Activated gamma-delta T cell treated with Interleukin-2 at 50 U/mL for 16 hours (primary cell): Measurements from ENCODE around the gene CGNL1.

Source experiments
- DNase-seq: peaks from one replicate; pipeline ENCODE4 v3.0.0-alpha.2; 2020

CGNL1 gene

GRCh38 chr15:57580866-57581265 lies 204.6 kb downstream of the CGNL1 start:
- DNase-seq, result no peak

- DNase-seq, result no peak
Observed at GRCh38 chr15:57582090-57582489, 205.8 kb downstream of the CGNL1 start.

- DNase-seq, result no peak
Observed at GRCh38 chr15:57583282-57583681, 207.0 kb downstream of the CGNL1 start.

GRCh38 chr15:57583720-57584119 lies 207.4 kb downstream of the CGNL1 start:
- DNase-seq, result no peak

- DNase-seq, result no peak
Observed at GRCh38 chr15:57586661-57587424, 210.5 kb downstream of the CGNL1 start.

- no peak for DNase-seq
Observed at GRCh38 chr15:57589281-57589680, 213.0 kb downstream of the CGNL1 start.

- DNase-seq, result no peak
Observed at GRCh38 chr15:57589754-57590153, 213.4 kb downstream of the CGNL1 start.

- DNase-seq, result no peak
Observed at GRCh38 chr15:57591237-57591821, 215.0 kb downstream of the CGNL1 start.

GRCh38 chr15:57591822-57592367 lies 215.6 kb downstream of the CGNL1 start, which contains the start of gene MYZAP:
Gene MYZAP, plus strand, starts transcription at chr15:57591904. Its CDS starts 131 bp downstream, at chr15:57592035.
- DNase-seq, result no peak

GRCh38 chr15:57592426-57592825 lies 216.1 kb downstream of the CGNL1 start:
- no peak for DNase-seq

GRCh38 chr15:57592836-57593420 lies 216.6 kb downstream of the CGNL1 start:
- no peak for DNase-seq

GRCh38 chr15:57594479-57594878 lies 218.2 kb downstream of the CGNL1 start:
- DNase-seq, result no peak

GRCh38 chr15:57595011-57595866 lies 218.9 kb downstream of the CGNL1 start:
- no peak for DNase-seq

- DNase-seq, result no peak
Observed at GRCh38 chr15:57596301-57596855, 220.1 kb downstream of the CGNL1 start.

- no peak for DNase-seq
Observed at GRCh38 chr15:57596978-57597377, 220.7 kb downstream of the CGNL1 start.

- no peak for DNase-seq
Observed at GRCh38 chr15:57597431-57597830, 221.1 kb downstream of the CGNL1 start.

- DNase-seq, result no peak
Observed at GRCh38 chr15:57598346-57598745, 222.0 kb downstream of the CGNL1 start.

- DNase-seq, result no peak
Observed at GRCh38 chr15:57599296-57599810, 223.0 kb downstream of the CGNL1 start.

GRCh38 chr15:57600197-57600596 lies 223.9 kb downstream of the CGNL1 start:
- DNase-seq, result no peak
